ENCODE measurements around the gene REXO5.

- TF ChIP-seq TFE3 (CRISPR knock-in tag; IDR thresholded peaks at IDR 0.05) (no peak), KAT2B (IDR thresholded peaks at IDR 0.05; ENCODE audit: borderline replicate concordance, low read depth, low read length) (no peak), ZBTB7A (CRISPR knock-in tag; IDR thresholded peaks at IDR 0.05) (no peak), ZNF724P (CRISPR knock-in tag; IDR thresholded peaks at IDR 0.05; ENCODE audit: borderline replicate concordance) (no peak)
Measured at GRCh38 chr16:20767577-20767976, 38.8 kb upstream of the REXO5 start.

Data from HepG2 (cell line).